ENCODE data around the gene LILRB5.

DNA sequence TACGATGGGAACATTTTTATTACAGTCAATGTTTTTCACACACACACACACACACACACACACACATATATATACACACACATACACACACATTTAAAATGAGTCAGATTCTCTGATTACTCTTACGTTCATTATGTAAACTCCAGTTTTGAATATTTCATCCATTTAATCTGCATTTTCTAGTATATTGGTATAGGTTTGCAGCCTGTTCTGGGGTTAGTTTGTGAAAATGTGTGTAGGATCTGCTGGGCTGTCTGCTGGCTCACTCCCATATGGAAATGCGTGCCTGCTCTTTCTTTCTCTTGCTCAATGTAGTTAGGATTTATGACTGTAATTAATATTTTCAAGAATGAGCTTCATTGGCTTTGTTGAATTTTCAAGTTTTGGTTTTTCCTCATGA, 16.7 kb upstream of the LILRB5 start:
- TF ChIP-seq GATA2 (IDR thresholded peaks at IDR 0.05; ENCODE audit: low read depth, low read length), result no peak
- TF ChIP-seq GATA3 (IDR thresholded peaks at IDR 0.05; ENCODE audit: low read depth, low read length), result no peak

All from SH-SY5Y (cell line).